Heart left ventricle (tissue), 13 donors: ENCODE results near the gene NEK4.

Experiments used
- POLR2A ChIP-seq, 2 donors: fragments of 450-650 bp; IDR thresholded peaks; one replicate each; pipeline ENCODE4 v1.6.1; 2017; ENCODE audit warnings: antibody characterized with exemption in 2 of 2, mild to moderate bottlenecking in 2 of 2, moderate library complexity in 2 of 2
- TF ChIP-seq, protein P1 (sequence below), 12 donors: fragments of 200-600 bp; sonication (generic) in 4 of 12; IDR thresholded peaks; one replicate each; pipeline versions ENCODE4 v1.5.0 to v1.8.0; 2018 to 2022; ENCODE audit warnings: antibody characterized with exemption in 12 of 12, mild to moderate bottlenecking in 5 of 12
- donor health status: ischemic (EF 13 %, LVEDD 7.1; RV severe dilation, severe dysfunction).
- donor health status: DM: no; HTN: yes; CAD: no.
- donor health status: DM: no; HTN: no; CAD: no.
- donor health status: ischemic (EF 25% LVEDD 6.9; RV normal size, moderate dysfunction).
- donor health status: ischemic (EF 25% LVEDD 5.7; RV mildly dilated, moderate dysfunction).
- donor health status: ischemic (EF 35%, LVEDD 5.7; RV mildly dilated, moderate dysfunction).
- donor health status: nonischemic (EF 11% LVEDD 7.7; RV severe dilation, severe dysfunction).
- donor health status: DM: yes; HTN: yes; CAD: no.
- donor health status: PGD.
- donor health status: ischemic (EF 29% LVEDD 5.4; RV normal size, mild dysfunction).
- donor health status: nonischemic (EF 23%, LVEDD 6.1; RV moderate dilation, normal function).

DNA sequence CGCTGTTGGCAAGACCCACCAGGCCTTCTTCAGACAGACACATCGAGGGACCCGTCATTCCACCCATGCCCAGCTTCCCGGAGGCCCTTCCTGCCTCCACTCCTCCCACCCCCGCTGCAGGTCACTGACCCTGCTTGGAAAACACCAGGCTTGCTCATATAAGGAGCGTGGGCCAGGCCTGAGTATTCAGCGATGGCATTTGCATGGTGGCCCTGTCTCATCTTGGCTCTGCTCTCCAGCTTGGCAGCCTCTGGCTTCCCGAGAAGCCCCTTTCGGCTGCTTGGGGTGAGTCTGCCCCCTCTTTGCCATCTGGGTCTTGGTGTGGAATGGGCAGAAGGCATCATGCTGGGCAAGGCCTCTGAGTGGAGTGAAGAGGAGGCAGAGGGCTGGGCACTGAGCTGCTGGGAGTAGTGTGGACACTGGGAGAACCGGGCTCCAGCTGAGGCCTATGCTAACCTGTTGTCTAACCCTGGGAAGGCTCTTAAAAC lies 23.9 kb upstream of the NEK4 start, which contains the start of gene ITIH3:
- TF ChIP-seq, protein P1, sequence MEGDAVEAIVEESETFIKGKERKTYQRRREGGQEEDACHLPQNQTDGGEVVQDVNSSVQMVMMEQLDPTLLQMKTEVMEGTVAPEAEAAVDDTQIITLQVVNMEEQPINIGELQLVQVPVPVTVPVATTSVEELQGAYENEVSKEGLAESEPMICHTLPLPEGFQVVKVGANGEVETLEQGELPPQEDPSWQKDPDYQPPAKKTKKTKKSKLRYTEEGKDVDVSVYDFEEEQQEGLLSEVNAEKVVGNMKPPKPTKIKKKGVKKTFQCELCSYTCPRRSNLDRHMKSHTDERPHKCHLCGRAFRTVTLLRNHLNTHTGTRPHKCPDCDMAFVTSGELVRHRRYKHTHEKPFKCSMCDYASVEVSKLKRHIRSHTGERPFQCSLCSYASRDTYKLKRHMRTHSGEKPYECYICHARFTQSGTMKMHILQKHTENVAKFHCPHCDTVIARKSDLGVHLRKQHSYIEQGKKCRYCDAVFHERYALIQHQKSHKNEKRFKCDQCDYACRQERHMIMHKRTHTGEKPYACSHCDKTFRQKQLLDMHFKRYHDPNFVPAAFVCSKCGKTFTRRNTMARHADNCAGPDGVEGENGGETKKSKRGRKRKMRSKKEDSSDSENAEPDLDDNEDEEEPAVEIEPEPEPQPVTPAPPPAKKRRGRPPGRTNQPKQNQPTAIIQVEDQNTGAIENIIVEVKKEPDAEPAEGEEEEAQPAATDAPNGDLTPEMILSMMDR (IDR thresholded peaks at IDR 0.05) = no peak
- no peak for TF ChIP-seq POLR2A (IDR thresholded peaks at IDR 0.05)
